Erythroblast (primary cell): ENCODE measurements around the gene LOXHD1.

ENCODE experiments used
- GATA1 ChIP-seq: IDR thresholded peaks from 2 replicates; pipeline ENCODE4 v1.6.1; 2011; ENCODE audit warnings: low read depth, mild to moderate bottlenecking, control low read depth, low read length, moderate library complexity
- POLR2A ChIP-seq: IDR thresholded peaks from 2 replicates; pipeline ENCODE4 v1.6.1; 2011; ENCODE audit warnings: mild to moderate bottlenecking, low read length

- TF ChIP-seq POLR2A (no peak), GATA1 (no peak)
These were observed 33.5 kb downstream of the LOXHD1 start for GRCh38 chr18:46623541-46623940.
